ENCODE data around the gene PPP1R14C. TPM values are rescaled to one million over a fixed set of nuclear protein-coding genes. Genes with fewer than 3 reads are reported as not detected.

The PPP1R14C gene
- total RNA-seq, 2 donors from 2014 or later, result 28.9 to 40.0 TPM

DNA sequence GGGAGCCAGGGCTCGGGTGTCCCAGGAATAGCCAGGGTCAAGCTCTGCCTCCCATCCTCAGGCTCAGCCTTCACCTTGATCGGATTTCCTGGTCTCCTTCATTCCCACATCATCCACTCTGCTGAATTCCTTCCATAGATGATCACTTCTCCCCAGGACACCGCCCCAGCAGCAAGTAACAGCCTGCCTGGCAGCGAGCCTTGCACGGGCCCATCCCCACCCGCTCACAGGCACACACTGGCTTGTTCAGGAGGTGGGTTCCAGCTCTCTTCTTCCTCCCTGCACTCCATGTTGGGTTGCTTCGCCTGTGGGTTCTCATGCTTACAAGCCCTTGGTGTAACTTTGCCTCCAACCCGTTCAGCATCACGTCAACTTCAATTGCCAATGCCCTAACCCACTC lies 113.0 kb downstream of the PPP1R14C start:
- intact Hi-C loops (cut with DNase I, micrococcal nuclease), result no loop called here
- ATAC-seq (no peak), DNase-seq (no peak)

DNA sequence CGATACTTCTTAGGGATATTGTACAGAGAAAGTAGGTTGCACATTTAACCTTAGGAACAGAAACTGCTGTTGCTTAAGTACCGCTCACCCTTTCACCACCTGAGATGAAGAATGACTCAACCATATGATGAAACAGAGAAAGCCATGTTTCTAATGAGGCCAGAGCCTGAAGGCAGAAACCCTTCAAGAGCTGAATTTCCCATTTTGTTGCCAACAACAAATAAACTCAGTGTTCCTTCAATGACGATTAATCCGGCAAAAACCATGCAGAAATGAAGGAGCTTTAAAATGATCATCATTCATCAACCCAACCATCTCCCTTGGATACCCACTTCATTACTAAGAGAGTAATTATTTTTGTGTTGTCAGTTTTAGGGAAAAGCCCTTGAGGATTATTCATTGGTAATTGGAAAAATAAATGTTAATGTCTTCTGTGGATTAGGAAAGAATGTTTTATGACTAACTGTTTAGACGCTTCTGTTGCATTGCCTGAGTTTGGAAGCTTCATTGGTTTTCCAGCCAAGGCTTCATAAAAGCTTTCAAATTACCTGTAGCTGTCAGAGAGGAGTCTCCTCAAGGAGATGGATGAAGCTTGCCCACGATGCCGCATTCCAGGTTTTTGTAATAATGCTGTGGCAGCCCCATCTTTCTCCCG lies 113.9 kb downstream of the PPP1R14C start:
- intact Hi-C loops (cut with DNase I, micrococcal nuclease), result no loop called here
- ATAC-seq (no peak), DNase-seq (no peak)

DNA sequence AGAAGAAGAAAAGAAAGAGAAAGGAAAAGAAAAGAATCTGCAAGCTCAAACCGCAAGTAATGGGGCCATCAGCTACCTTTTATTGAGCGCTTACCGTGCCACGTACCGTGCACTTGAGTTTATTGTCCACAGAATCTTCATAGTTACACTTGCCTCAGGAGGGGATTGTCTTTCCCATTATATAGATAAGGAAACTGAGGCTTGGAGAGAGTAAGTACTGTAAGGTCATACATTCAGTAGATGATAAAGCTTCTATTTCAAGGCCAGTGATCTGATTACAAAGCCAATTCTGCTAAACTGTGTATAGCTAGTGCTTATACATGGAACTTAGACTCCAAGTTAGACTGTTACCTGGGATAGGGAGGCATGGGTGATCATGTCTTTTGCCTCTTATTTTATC lies 115.5 kb downstream of the PPP1R14C start:
- no peak for DNase-seq
- intact Hi-C loops (cut with DNase I, micrococcal nuclease), result no loop called here
- no peak for ATAC-seq

GRCh38 chr6:150260931-150261330 lies 118.1 kb downstream of the PPP1R14C start:
- ATAC-seq, result no peak
- no peak for DNase-seq
- intact Hi-C loops (cut with DNase I, micrococcal nuclease), result no loop called here

GRCh38 chr6:150261997-150262697 lies 119.3 kb downstream of the PPP1R14C start:
- no peak for DNase-seq
- intact Hi-C loops (cut with DNase I, micrococcal nuclease), result no loop called here
- no peak for ATAC-seq

DNA sequence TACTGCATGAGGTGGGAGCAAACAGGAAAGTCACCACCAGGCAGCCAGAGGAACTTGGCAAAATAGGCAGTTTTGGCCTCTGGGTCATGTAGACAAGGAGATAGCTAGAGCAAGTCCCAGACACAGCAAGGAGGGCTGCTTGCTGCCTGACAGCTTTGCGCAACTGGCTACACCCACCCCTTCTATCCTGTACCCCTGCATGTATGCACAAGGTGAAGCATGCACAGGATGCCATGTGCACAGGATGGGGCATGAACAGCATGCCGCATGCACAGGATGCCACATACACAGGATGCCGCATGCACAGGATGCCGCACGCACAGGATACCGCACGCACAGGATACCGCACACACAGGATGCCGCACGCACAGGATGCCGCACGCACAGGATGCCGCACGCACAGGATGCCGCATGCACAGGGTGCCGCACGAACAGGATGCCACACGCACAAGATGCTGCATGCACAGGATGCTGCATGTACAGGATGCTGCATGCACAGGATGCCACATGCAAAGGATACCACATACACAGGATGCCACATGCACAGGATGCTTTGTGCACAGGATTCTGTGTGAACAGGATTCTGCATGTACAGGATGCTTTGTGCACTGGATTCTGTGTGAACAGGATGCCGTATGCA lies 121.0 kb downstream of the PPP1R14C start:
- ATAC-seq, result no peak
- no peak for DNase-seq
- intact Hi-C loops (cut with DNase I, micrococcal nuclease), result no loop called here

DNA sequence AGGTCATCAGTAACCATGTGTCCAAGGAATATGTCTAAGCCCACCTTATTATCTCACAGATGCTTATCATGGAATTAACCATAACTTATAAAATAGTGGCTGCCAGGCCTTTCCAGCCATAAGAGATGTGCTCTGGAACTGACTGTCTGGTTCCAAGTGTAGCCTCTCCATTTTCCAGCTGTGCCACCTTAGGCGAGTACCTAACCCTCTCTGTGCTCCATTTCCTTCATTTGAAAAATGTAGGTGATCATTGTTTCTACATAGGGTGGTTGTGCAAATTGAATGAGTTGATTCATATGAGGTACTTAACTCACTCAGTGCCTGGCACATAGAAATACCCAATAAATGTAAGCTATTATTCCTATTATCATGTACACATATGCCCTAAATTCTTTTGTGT lies 123.5 kb downstream of the PPP1R14C start:
- intact Hi-C loops (cut with DNase I, micrococcal nuclease), result no loop called here
- ATAC-seq, result no peak
- no peak for DNase-seq

- no peak for ATAC-seq
- no peak for DNase-seq
- intact Hi-C loops (cut with DNase I, micrococcal nuclease), result no loop called here
Observed at GRCh38 chr6:150266963-150267685, 124.3 kb downstream of the PPP1R14C start.

- intact Hi-C loops (cut with DNase I, micrococcal nuclease), result no loop called here
- ATAC-seq (no peak), DNase-seq (no peak)
Observed at GRCh38 chr6:150267686-150268561, 125.1 kb downstream of the PPP1R14C start.

DNA sequence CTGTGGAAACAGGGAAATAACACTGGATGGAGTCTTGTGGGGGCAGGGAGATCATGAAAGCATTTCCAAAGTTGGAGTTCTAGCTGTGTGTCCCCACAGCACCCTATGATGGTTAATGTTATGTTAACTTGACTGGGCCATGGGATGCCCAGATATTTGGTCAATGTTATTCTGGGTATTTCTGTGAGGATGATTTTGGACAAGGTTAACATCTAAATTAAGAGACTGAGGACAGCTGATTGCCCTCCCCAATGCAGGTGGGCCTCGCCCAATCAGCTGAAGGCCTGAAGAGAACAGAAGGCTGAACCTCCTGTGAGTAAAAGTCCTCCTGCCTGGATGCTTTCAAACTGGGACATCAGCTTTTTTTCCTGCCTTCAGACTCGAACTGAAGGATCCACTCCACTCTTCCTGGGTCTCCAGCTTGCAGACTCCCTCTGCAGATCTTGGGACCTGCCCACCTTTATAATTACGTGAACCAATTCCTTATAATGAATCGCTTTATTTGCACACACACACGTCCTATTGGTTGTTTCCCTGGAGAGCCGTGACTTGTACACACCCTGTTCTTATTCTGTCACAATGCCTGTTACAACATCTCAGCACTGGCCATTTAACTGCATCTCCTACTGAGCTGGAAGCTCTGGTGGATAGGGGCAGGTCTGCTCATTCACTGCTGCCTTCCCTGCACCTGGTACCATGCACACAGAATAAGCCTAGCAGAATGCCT lies 126.4 kb downstream of the PPP1R14C start:
- ATAC-seq, result no peak
- intact Hi-C loops (cut with DNase I, micrococcal nuclease), result no loop called here

DNA sequence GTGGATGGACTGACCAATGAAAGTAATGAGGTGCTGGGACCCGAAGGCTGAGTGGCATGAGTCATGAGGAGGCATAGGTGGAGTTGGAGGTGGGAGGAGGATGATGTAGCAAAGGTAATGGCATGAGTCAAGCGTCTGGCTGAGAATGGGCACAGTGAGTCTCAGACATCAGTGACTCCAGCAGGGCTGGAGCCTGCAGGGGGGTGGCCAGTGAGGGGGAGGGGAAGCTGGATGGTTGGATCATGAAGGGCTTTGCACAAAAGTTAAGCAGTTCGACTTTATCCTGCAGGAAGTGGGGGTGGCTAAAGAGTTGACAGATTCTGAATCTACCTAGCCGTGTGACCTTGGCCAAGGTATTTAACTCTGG lies 127.0 kb downstream of the PPP1R14C start:
- peak; percentile 24 for ATAC-seq
- no peak for DNase-seq
- intact Hi-C loops (cut with DNase I, micrococcal nuclease), result no loop called here

More for the DNA sequence above, 126.4 kb downstream of the PPP1R14C start:
- DNase-seq, result no peak

- ATAC-seq (no peak), DNase-seq (no peak)
- intact Hi-C loops (cut with DNase I, micrococcal nuclease), result no loop called here
Observed at GRCh38 chr6:150270330-150271052, 127.6 kb downstream of the PPP1R14C start.

- ATAC-seq (no peak), DNase-seq (no peak)
- intact Hi-C loops (cut with DNase I, micrococcal nuclease), result no loop called here
Observed at GRCh38 chr6:150271172-150271500, 128.3 kb downstream of the PPP1R14C start.

DNA sequence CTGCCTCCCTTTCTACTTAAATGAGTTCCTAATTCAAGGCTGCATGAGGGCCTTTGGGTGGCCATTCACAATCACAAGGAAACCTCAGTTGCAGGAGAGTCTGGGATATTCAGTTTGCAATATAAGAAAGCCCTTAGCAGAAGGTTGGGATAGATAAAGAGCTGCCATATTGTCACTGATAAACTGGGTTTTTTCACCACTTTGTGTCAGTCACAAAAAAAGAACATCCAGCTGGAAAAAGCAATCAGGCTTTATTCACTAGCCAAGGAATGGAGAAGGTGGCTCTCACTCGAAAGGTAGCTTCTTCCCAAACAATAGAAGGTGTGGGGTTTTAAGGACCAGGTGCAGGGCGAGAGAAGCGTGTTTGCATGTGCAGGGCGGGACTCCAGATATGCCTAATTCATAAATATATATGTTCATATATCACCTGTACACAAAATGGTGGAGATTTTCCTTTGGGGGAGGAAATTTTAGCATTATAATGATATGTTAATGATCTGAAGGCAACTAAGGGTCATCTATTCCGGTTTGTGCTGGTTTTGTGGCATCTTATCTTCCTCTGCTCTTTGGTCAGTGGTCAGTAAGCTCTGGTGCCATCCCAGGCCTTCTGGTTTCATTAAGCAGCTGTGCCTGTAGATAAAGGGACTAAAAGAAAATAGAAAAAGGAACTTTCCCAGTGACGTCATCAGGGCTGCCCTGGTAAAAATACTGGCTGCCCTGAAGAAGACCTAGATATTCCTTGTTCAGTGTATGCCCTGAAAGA lies 128.8 kb downstream of the PPP1R14C start:
- ATAC-seq, result no peak
- intact Hi-C loops (cut with DNase I, micrococcal nuclease), result no loop called here
- no peak for DNase-seq

DNA sequence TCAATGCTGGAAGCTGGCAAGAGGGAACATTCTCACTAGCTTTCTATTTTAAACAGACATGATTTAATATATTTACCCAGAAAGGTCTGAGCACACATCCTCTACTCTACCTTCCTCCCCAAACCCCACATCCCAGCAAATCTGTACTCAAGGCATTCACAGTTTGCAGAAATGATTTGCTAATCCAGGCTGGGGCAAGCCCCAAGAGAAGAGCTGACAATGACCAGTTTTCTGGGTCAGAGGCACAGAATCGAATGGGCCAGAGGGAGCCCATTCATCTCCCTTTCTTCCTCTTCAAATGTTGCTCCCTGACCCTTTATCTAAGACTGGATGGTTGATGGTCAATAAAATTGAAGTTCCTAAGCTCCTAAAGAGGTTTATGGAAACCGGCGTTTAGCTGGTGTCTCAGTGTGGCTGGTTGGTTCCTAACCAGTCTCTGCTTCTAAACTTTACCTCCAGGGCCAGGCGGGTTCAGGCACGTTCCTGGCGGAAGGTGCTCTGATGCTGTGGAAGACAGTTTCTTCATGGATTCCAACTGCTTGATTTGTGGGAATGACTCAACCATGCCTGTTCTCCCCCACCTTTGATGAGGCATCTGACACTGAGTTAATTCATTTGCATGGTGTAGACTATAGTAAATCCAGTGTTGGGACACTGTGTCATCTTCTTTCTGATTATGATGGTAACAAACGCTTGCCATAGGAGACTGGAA lies 129.6 kb downstream of the PPP1R14C start:
- intact Hi-C loops (cut with DNase I, micrococcal nuclease), result no loop called here
- no peak for ATAC-seq
- DNase-seq, result no peak

DNA sequence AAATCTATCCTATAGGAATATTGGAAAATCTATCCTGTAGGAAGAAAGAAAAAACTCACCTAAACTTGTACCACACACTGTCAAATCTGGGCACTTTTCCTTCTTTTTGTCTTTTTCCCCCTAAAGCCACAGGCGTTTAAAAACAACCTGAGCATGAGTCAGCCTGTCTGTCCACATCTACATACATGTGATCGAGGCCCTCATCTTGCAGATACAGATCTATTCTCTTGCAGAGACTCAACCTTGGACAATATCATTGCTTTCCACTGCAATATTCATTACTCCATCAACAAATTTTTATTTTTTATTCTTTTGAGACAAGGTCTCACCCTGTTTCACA lies 130.1 kb downstream of the PPP1R14C start:
- DNase-seq (no peak), ATAC-seq (no peak)
- intact Hi-C loops (cut with DNase I, micrococcal nuclease), result no loop called here
